Measurements from ENCODE around the gene KLHL29. TPM values are rescaled to one million over a fixed set of nuclear protein-coding genes. Genes with fewer than 3 reads are reported as not detected.

KLHL29 gene
- total and polyA plus RNA-seq, 2 donors (not counting 3 experiments of a cell fraction or from before 2014, with no cell fraction given) = 4.6 to 12.7 TPM

- Histone ChIP-seq H3K4me2 (ENCODE audit: insufficient read depth, low read length) (no peak overlapping the region), H3K79me2 (ENCODE audit: control insufficient read depth, insufficient read depth, low read length) (no peaks in the 10 kb centered on the region), H3K9me1 (replicated peaks; ENCODE audit: control insufficient read depth, extremely low read depth, insufficient read depth, low read length) (no peaks in the 10 kb centered on the region), H2AFZ (ENCODE audit: low read depth, low read length) (no peak overlapping the region), H3K9ac (replicated peaks; ENCODE audit: extremely low read depth, insufficient read depth, low read length) (no peak overlapping the region), H3K4me1 (ENCODE audit: control insufficient read depth, extremely low read depth, insufficient read depth, low read length) (no peaks in the 10 kb centered on the region), H3K9me3 (replicated peaks; ENCODE audit: control insufficient read depth, insufficient read depth, low read length) (no peaks in the 10 kb centered on the region), H3K27me3 (ENCODE audit: control insufficient read depth in 2 of 2, insufficient read depth in 2 of 2, low read length in 2 of 2) (no peaks in the 10 kb centered on the region), H4K20me1 (replicated peaks; ENCODE audit: control insufficient read depth, extremely low read depth, insufficient read depth, low read length) (no peaks in the 10 kb centered on the region), H3K27ac (ENCODE audit: insufficient read depth, low read depth, low read length) (no peak overlapping the region), H3K4me3 (replicated peaks in 1 of 3; ENCODE audit: insufficient read depth in 1 of 3, low read depth in 1 of 3, low read length in 3 of 3) (no peak overlapping the region), H3K36me3 (ENCODE audit: control insufficient read depth in 2 of 2, extremely low read depth in 1 of 2, insufficient read depth in 2 of 2, low read length in 2 of 2) (no peaks in the 10 kb centered on the region)
- intact Hi-C loops (cut with micrococcal nuclease) (no loop called here), dilution Hi-C loops (cut with MboI; ENCODE audit: extremely low pct_ligation_motif_present, low sequenced_read_pairs) (no loop called here)
- CTCF ChIA-PET = interaction anchor here (1.3 to 1.5 kb wide), 2 partner anchors 15 to 119 kb away, joined by 3 read pairs; no protein-coding TSS in a partner anchor
- POLR2A ChIA-PET = no interaction called here
- no peak for TF ChIP-seq FOS (IDR thresholded peaks at IDR 0.05; ENCODE audit: borderline replicate concordance, insufficient read depth, low read length)
- TF ChIP-seq GATA2 (IDR thresholded peaks at IDR 0.05; ENCODE audit: insufficient read depth, insufficient read length, low read depth, low read length) = no peak
- no peak for TF ChIP-seq JUN (IDR thresholded peaks at IDR 0.05; ENCODE audit: borderline replicate concordance, insufficient read depth, insufficient read length, low read depth)
- TF ChIP-seq EZH2 (IDR thresholded peaks at IDR 0.05; ENCODE audit: borderline replicate concordance, low read depth, low read length, severe bottlenecking) = no peak
- BruUV-seq (replicated peaks) = no TSS peak
- FAIRE-seq = no peak
- DNase-seq (ENCODE audit: low read depth, low spot score) = no peak
Observed at GRCh38 chr2:23523373-23524260, 138.6 kb downstream of the KLHL29 start.

GRCh38 chr2:23524261-23524706 lies 139.3 kb downstream of the KLHL29 start:
- no peak overlapping the region for H3K9ac ChIP-seq (replicated peaks; ENCODE audit: extremely low read depth, insufficient read depth, low read length)
- intact Hi-C loops (cut with micrococcal nuclease) = no loop called here

More at GRCh38 chr2:23524261-23524706, 139.3 kb downstream of the KLHL29 start:
- dilution Hi-C loops (cut with MboI; ENCODE audit: extremely low pct_ligation_motif_present, low sequenced_read_pairs) = no loop called here
- Histone ChIP-seq H3K36me3 (ENCODE audit: control insufficient read depth in 2 of 2, extremely low read depth in 1 of 2, insufficient read depth in 2 of 2, low read length in 2 of 2) (no peaks in the 10 kb centered on the region), H3K79me2 (ENCODE audit: control insufficient read depth, insufficient read depth, low read length) (no peaks in the 10 kb centered on the region), H3K4me2 (ENCODE audit: insufficient read depth, low read length) (no peak overlapping the region), H3K27ac (ENCODE audit: insufficient read depth, low read depth, low read length) (no peak overlapping the region), H3K27me3 (ENCODE audit: control insufficient read depth in 2 of 2, insufficient read depth in 2 of 2, low read length in 2 of 2) (no peaks in the 10 kb centered on the region), H3K9me3 (replicated peaks; ENCODE audit: control insufficient read depth, insufficient read depth, low read length) (no peaks in the 10 kb centered on the region), H4K20me1 (replicated peaks; ENCODE audit: control insufficient read depth, extremely low read depth, insufficient read depth, low read length) (no peaks in the 10 kb centered on the region), H2AFZ (ENCODE audit: low read depth, low read length) (no peak overlapping the region), H3K9me1 (replicated peaks; ENCODE audit: control insufficient read depth, extremely low read depth, insufficient read depth, low read length) (no peaks in the 10 kb centered on the region), H3K4me3 (replicated peaks in 1 of 3; ENCODE audit: insufficient read depth in 1 of 3, low read depth in 1 of 3, low read length in 3 of 3) (no peak overlapping the region), H3K4me1 (ENCODE audit: control insufficient read depth, extremely low read depth, insufficient read depth, low read length) (no peaks in the 10 kb centered on the region)
- no peak for TF ChIP-seq GATA2 (IDR thresholded peaks at IDR 0.05; ENCODE audit: insufficient read depth, insufficient read length, low read depth, low read length)
- TF ChIP-seq MYC (IDR thresholded peaks at IDR 0.05; ENCODE audit: low read depth, low read length) = no peak
- TF ChIP-seq JUN (IDR thresholded peaks at IDR 0.05; ENCODE audit: borderline replicate concordance, insufficient read depth, insufficient read length, low read depth) = no peak
- no peak for TF ChIP-seq POLR2AphosphoS5 (IDR thresholded peaks at IDR 0.05; ENCODE audit: insufficient read depth, low read depth, low read length)
- no peak for TF ChIP-seq POLR2A (IDR thresholded peaks at IDR 0.05; ENCODE audit: low read depth, low read length)
- TF ChIP-seq FOS (IDR thresholded peaks at IDR 0.05; ENCODE audit: borderline replicate concordance, insufficient read depth, low read length) = no peak
- no peak for TF ChIP-seq EZH2 (IDR thresholded peaks at IDR 0.05; ENCODE audit: borderline replicate concordance, low read depth, low read length, severe bottlenecking)
- no peak for TF ChIP-seq CTCF (IDR thresholded peaks at IDR 0.05; ENCODE audit: extremely low read depth in 1 of 2, insufficient read depth in 1 of 2, low read depth in 1 of 2, low read length in 2 of 2)
- TF ChIP-seq, protein P1, sequence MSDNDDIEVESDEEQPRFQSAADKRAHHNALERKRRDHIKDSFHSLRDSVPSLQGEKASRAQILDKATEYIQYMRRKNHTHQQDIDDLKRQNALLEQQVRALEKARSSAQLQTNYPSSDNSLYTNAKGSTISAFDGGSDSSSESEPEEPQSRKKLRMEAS (IDR thresholded peaks at IDR 0.05; ENCODE audit: insufficient read depth, insufficient read length) = no peak
- FAIRE-seq (no peak), DNase-seq (ENCODE audit: low read depth, low spot score) (peak; percentile 37)
- ChIA-PET CTCF (interaction anchor here (1.3 to 1.5 kb wide), 2 partner anchors 14 to 120 kb away, joined by 3 read pairs; no protein-coding TSS in a partner anchor), POLR2A (no interaction called here)
- BruUV-seq (replicated peaks) = no TSS peak

Measured in endothelial cell of umbilical vein (primary cell).